Ovary (tissue), 9 donors: ENCODE data around the gene DHX38. TPM values are rescaled to one million over a fixed set of nuclear protein-coding genes. Genes with fewer than 3 reads are reported as not detected.
"Not testable (repeated sequence)": the region's sequence is repeated elsewhere in the genome, so short reads cannot be mapped to it uniquely, and the experiment has no call there.

ENCODE experiments used
- DNase-seq, 5 donors: peaks; one replicate each; pipeline ENCODE4 v3.0.0-alpha.2; 2019 to 2020
- H3K27ac ChIP-seq, 2 donors: fragments of 200-600 bp; one replicate each; pipeline versions ENCODE4 v1.5.1 to v1.8.0; 2019 to 2022
- H3K27me3 ChIP-seq: fragments of 200-600 bp; one replicate; pipeline ENCODE4 v1.8.0; 2022
- H3K36me3 ChIP-seq: fragments of 200-600 bp; sonication (generic); one replicate; pipeline ENCODE4 v1.5.1; 2019
- H3K4me1 ChIP-seq: one replicate; pipeline ENCODE4 v1.8.1; 2013; ENCODE audit warnings: mild to moderate bottlenecking, moderate library complexity; ENCODE audit not compliant: insufficient read depth
- H3K4me3 ChIP-seq: fragments of 200-600 bp; sonication (generic); one replicate; pipeline ENCODE4 v1.5.1; 2017
- H3K9me3 ChIP-seq, 2 donors: fragments of 200-600 bp in 1 of 2; sonication (generic) in 1 of 2; one replicate each; pipeline versions ENCODE4 v1.5.1 to v1.8.1; 2013 to 2019; ENCODE audit warnings: mild to moderate bottlenecking in 1 of 2, moderate library complexity in 1 of 2
- EP300 ChIP-seq: sonication (generic); formaldehyde crosslinking; IDR thresholded peaks from one replicate; pipeline ENCODE4 v1.6.1; 2017; ENCODE audit warnings: antibody characterized with exemption
- POLR2A ChIP-seq: fragments of 450-650 bp; IDR thresholded peaks from one replicate; pipeline ENCODE4 v1.6.1; 2017; ENCODE audit warnings: antibody characterized with exemption, mild to moderate bottlenecking, moderate library complexity
- WGBS, 3 donors: extraction: QIAGEN DNeasy Blood & Tissue Kit in 1 of 3; methylation state at CpG; one replicate each; pipeline versions ENCODE4 v1.1.5 to v1.1.7; 2013 to 2017; 5-methylcytosine and 5-hydroxymethylcytosine counted together
- intact Hi-C, 4 donors: fragments of 100-400 bp; cut with DNase I; formaldehyde crosslinking; loops; one replicate each; pipeline versions ENCODE4 v1.11.0 to v1.15.1; 2022 to 2023
- polyA plus RNA-seq, 2 donors: library from polyadenylated mRNA; stranded (reverse); fragments of 200-250 nt in 1 of 2; fragments of 350-450 nt in 1 of 2; fragmentation: Illumina TruSeq in 1 of 2; extraction: RNeasy Lipid Tissue Mini Kit (QIAGEN cat#74804) in 1 of 2; gene quantifications; one replicate each; pipeline ENCODE4 v1.2.3, GENCODE V29; 2013 to 2014
- total RNA-seq, 7 donors: library from RNA; depleted of rRNA in 2 of 7; stranded (reverse); fragments of >200 nt in 2 of 7; fragmentation: NEBNext Ultra II Directional in 3 of 7; extraction: Animal tissue kit (Norgen Biotek cat#: 25700) in 3 of 7; gene quantifications; one replicate each; pipeline versions ENCODE4 v1.1.0 to v1.2.4, GENCODE V29; 2016 to 2023
- TF ChIP-seq, protein P1 (sequence below), 3 donors: fragments of 450-650 bp in 2 of 3; fragments of 200-600 bp in 1 of 3; IDR thresholded peaks; one replicate each; pipeline versions ENCODE4 v1.5.1 to v1.8.0; 2016 to 2022; ENCODE audit warnings: antibody characterized with exemption in 3 of 3, mild to moderate bottlenecking in 1 of 3
- donor health status: DM: no; HTN: no; CAD: no; lungs with moderate emphysema.
- donor health status: DM: no; HTN: no; CAD: no.
- donor health status: Bipolar disorder and iron deficiency.
- donor health status: DM: yes; HTN: yes; CAD: no.
- donor health status: DM: no; HTN: no; CAD: no.
- donor health status: DM: yes; HTN: yes; CAD: no.

DHX38 gene
- total and polyA plus RNA-seq, 9 donors: 33.0 to 81.7 (median 59.1) TPM

DNA sequence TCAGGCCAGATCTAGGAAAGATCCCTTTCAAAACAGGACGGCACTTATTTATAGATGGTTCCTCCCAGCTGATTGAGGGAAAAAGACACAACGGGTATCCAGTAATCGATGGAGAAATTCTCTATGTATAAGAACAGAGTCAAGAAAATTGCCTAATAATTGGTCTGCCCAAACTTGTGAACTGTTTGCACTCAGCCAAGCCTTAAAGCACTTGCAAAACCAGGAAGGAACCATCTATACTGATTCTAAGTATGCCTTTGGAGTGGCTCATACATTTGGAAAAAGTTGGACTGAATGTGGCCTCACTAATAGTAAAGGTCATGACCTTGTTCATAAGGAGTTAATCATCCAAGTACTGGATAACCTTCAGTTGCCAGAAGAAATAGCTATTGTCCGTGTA lies 24.7 kb upstream of the DHX38 start:
- intact Hi-C loops: loop anchor here in 1 of 4 donors (5.0 kb wide), 1 partner anchor 33 kb away; no protein-coding TSS in a partner anchor
- no peak for DNase-seq
- no peak for TF ChIP-seq EP300
- TF ChIP-seq, protein P1, sequence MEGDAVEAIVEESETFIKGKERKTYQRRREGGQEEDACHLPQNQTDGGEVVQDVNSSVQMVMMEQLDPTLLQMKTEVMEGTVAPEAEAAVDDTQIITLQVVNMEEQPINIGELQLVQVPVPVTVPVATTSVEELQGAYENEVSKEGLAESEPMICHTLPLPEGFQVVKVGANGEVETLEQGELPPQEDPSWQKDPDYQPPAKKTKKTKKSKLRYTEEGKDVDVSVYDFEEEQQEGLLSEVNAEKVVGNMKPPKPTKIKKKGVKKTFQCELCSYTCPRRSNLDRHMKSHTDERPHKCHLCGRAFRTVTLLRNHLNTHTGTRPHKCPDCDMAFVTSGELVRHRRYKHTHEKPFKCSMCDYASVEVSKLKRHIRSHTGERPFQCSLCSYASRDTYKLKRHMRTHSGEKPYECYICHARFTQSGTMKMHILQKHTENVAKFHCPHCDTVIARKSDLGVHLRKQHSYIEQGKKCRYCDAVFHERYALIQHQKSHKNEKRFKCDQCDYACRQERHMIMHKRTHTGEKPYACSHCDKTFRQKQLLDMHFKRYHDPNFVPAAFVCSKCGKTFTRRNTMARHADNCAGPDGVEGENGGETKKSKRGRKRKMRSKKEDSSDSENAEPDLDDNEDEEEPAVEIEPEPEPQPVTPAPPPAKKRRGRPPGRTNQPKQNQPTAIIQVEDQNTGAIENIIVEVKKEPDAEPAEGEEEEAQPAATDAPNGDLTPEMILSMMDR (IDR thresholded peaks at IDR 0.05): no peak
- no peak for TF ChIP-seq POLR2A
- H3K27ac ChIP-seq: no peak overlapping the region
- peaks cover 15% of the 10 kb centered on the region for H3K4me1 ChIP-seq
- no peaks in the 10 kb centered on the region for H3K36me3 ChIP-seq
- no peaks in the 10 kb centered on the region for H3K27me3 ChIP-seq
- H3K4me3 ChIP-seq: no peak overlapping the region
- H3K9me3 ChIP-seq: no peaks in the 10 kb centered on the region
- 84 to 88% (median 85%) methylated on average over 4 of the region's 4 CpGs for WGBS, 3 donors

DNA sequence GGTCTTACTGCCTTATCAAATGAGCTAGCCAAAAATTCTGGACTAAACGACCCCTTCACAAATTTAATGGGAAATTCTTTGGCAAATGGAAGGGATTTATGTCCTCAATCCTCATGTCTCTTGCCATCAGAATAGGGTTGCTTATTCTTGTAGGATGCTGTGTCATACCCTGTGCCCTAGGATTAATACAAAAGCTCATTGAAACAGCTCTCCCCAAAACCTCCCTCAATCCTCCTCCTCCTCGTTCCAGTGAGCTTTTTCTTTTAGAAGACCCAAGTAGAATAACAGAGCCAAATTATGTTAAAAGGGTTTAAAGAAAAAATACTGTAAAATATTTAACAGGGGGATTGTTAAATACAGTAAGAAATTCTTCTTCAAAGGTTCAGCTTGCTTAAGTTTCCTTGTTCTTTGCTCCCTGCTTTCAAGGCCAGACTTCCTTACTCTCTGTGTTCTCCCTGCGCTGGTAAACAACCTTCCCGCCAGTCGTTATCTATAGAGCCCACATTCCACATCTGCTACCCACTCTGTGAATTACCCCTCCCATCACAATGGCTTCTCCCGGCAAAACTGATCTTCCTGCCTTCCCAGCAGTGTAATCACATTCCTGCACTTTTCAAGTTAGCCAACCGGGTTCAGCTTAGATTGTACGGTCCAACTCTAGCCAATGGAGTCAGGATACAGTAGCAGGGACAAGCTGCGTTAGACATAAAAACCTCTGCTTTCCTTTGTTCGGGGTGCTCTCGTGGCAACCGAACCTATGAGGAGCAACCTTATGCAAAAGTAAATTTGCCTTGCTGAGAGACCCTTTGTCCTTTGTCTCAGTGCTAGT lies 20.9 kb upstream of the DHX38 start:
- Histone ChIP-seq H3K36me3 (no peaks in the 10 kb centered on the region), H3K27ac (peak overlapping the region in 1 of 2 donors; percentile 74), H3K4me1 (peaks cover 17% of the 10 kb centered on the region), H3K27me3 (no peaks in the 10 kb centered on the region), H3K9me3 (no peaks in the 10 kb centered on the region), H3K4me3 (no peak overlapping the region)
- 2 to 13% (median 7%) methylated on average over 12 of the region's 12 CpGs for WGBS, 3 donors
- DNase-seq: peak; percentile 32 to 58 (median 53)
- intact Hi-C loops: no loop called here
- TF ChIP-seq POLR2A: no peak
- TF ChIP-seq EP300: no peak
- TF ChIP-seq, protein P1 (IDR thresholded peaks at IDR 0.05): no peak

DNA sequence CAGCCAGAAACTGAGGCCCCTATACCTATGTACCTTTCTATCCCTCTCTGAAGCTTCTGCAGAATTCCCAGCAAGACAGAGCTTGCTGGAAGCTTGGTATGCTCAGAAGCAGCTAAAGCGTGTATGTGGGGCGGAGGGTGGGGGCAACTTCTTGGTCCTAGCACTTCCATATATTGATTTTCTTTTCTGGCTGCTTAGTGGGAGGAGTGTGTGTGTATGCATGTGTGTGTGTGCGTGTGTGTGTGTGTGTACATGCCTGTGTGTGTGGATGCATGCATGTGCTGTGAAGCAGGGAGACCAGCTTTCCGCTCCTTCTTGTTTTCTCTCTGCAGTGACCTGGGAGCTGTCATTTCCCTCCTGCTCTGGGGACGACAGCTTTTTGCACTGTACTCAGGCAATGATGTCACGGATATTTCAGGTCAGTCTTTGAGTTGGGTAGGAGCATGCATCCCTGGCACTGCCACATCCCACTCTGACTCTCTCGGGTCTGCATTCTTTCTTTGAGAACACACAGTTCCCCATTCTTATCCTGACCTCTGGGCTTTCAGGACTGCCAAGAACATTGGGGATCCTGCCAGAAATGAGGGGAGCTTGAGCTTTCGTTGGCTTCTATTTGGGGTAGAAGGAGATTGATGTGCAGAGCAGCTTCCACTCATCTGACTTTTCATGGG lies 20.0 kb upstream of the DHX38 start:
- Histone ChIP-seq H3K4me3 (no peak overlapping the region), H3K9me3 (no peaks in the 10 kb centered on the region), H3K36me3 (no peaks in the 10 kb centered on the region), H3K4me1 (peaks cover 17% of the 10 kb centered on the region), H3K27me3 (no peaks in the 10 kb centered on the region), H3K27ac (peak overlapping the region in 1 of 2 donors; percentile 74)
- 41 to 47% (median 47%) methylated on average over 8 of the region's 8 CpGs for WGBS, 3 donors
- DNase-seq: peak in 3 of 5 donors; percentile 33 to 65 (median 44)
- no peak for TF ChIP-seq POLR2A
- TF ChIP-seq EP300: no peak
- TF ChIP-seq, protein P1 (IDR thresholded peaks at IDR 0.05): no peak
- intact Hi-C loops: no loop called here

DNA sequence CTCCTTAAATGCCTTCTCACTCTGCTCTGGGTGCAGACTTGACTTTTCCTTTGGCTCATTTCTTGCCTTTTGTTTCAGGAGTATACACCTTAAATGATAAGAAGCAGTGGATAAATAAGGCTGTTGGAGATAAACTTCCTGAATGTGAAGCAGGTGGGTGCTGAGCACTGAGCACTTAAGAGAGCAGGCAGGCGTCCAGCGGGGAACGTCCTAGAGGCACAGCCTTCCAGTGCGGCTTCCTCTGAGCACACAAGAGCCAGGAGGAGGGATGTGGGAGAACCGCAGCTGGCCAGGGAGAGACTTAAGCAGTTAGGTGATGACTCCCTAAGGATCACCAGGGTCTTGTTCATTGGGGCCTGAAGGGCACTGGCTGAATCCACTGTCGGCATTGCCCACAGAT lies 18.6 kb upstream of the DHX38 start:
- H3K4me3 ChIP-seq, H3K27me3 ChIP-seq, H3K9me3 ChIP-seq, DNase-seq, intact Hi-C loops, H3K36me3 ChIP-seq: not testable (repeated sequence)
- H3K27ac ChIP-seq: peak overlapping the region in 1 of 2 donors; percentile 8
- WGBS, 3 donors: 36 to 54% (median 45%) methylated on average over 2 of the region's 6 CpGs
- H3K4me1 ChIP-seq: peaks cover 17% of the 10 kb centered on the region

DNA sequence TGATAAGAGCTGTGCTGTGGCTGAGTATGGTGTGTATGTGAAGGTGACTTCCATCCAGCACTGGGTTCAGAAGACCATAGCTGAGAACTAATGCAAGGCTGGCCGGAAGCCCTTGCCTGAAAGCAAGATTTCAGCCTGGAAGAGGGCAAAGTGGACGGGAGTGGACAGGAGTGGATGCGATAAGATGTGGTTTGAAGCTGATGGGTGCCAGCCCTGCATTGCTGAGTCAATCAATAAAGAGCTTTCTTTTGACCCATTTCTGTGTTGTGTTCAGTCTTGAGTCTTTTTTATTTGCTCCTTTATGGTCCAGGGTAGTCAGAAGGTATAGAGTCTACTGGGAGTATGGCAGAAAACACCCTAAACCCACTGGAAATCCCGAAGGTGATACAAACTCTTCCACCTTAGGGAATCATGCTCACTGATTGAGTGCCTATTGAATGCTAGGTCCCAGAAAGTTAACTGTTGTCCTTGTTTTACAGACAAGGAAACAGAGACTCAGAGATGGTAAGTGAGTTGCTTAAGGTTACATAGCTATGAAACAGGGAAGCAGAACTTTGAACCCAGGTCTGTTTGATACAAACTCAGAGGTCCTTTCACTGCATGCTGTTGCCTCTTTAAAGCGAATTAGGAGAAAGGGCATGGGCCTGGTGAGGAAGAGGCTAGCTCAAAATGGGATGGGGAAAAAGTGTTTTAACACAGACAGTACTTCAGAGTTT lies 16.5 kb upstream of the DHX38 start:
- WGBS, 3 donors: 79 to 98% (median 96%) methylated on average over 2 to 3 of the region's 5 CpGs
- H3K36me3 ChIP-seq, H3K9me3 ChIP-seq, intact Hi-C loops, DNase-seq, H3K4me1 ChIP-seq, H3K4me3 ChIP-seq, H3K27ac ChIP-seq, H3K27me3 ChIP-seq: not testable (repeated sequence)
